NCI-H1694 (cell line): ENCODE measurements around the gene SAMD4A.
A peak's percentile ranks its signal among the peaks of the same experiment; 100 is the strongest.

Experiments used
- DNase-seq: peaks from one replicate; lab custom pipeline; 2025; lab: John Stamatoyannopoulos, UW

The SAMD4A gene

DNA sequence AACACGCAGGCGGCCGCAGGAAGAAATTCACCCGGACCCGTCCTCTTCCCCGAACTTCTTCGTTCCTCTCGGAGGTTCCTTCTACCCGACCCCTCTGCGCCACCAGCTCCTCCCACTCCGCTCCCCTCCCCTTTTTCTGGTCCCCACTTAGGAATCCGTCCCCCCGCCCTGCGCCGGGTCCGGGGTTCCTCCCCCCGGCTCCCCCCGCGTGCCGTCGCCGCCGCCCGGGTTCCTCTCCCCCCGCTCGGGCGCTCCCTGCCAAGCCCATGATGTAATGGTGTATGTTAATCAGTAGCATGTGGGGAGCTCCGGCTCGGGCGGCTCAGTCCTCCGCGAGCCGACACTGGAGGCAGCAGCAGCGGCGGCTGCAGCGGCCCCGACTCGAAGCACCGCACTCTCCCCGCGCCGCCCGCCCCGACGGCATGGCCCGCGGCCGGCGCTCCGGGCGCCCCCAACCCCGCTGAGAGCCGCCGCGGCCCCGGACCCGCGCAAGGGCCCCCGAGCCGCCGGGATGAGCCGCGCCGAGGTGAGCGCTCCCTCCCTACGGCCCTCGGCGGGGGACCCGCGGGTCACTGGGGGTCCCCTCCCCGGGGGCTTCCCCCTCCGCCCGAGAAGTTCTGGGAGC, 1.0 kb upstream of the SAMD4A start:
- DNase-seq: peak; percentile 8

DNA sequence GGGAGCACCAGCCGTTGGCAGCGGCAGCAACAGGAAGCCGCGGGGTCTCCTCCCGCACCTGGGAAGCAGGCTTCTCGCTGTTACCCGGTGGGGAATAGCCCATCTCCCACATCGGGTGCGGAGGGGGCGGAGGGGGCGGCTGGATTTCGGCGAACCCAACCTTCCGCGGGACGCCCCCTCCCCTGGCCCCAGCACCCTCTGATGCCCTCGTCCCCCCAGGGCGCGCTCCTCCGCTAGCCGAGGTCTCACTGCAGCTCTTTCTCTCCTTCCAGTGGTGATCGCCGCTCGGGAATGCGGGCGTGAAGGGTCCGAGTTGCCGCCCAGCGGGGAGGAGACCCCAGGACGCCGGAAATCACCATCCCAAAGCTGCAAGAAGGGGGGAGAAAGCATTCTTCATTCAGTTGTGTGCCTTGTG, 303 bp downstream of the SAMD4A start:
- DNase-seq: no peak

DNA sequence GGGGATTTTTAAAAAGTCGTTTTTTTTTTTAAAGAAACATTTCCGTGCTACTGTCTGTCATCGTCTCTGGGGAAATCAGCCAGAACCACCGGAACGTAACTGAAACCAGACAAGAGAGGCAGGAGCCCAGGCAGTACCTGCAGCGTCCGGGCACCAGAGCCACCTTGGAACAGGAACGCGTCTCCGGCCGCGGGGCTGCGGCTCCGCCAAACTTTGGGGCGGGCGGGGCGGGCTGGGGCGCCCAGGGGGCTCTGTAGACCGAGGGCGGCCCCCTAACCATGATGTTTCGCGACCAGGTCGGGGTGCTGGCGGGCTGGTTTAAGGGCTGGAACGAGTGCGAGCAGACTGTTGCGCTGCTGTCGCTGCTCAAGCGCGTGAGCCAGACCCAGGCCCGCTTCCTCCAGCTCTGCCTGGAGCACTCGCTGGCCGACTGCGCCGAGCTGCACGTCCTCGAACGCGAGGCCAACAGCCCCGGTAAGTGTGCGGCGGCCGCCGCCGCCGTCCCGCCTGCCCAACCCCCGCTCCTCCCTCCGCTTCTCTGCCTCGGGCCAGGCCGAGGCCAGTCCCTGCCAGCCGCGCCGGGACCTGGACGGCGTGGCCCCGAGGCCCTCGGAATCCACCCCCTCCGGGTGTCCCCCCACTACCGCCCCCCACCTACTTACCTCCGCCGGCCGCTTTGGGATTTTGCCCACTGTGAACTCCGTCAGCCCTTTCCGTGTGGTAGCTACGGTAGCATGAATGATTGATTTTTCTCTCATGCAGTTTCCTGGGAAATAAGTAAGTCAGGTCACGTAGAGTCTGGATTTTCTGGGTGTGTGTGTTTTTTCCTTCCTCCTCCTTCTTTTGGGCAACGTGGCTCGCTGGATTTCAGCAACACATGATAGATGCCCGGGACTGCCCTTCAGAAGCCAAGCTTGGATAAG, 972 bp downstream of the SAMD4A start:
- DNase-seq: peak; percentile 6

DNA sequence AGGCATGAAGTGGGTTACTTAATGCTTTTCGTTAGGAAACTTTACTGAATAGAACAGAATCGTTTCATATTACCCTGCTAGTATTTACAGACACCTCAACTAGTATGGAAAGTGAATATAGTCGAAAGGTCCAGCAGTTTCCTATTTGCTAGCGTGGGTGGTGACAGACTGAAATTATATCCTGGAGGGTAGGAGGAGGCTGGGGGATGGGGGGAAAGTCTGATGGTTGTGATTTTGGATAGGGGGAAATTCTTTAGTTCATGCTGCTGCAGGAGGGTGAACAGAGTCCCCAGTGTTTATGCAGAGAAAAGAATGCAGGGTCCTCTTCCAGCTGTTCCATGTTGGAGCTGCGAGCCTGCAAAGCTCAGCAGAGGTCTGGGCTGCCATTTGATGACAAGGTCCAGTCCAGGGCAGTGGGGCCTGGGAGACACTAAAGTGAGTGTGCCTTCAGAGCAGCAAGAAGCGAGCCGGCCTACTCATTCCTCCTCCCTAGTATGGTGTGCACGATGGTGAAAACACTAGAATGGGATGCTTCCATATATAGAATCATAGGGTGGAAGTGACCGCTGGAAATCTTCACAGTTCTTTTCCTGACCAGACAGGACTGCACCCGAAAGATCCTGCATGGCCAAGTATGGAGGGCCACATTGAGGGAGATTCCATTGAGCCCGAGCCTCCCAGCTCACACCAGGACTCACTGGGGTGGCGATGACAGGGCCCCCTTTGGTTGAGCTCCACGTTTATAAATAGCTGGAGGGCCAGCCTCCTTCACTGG, 2.1 kb downstream of the SAMD4A start:
- no peak for DNase-seq

DNA sequence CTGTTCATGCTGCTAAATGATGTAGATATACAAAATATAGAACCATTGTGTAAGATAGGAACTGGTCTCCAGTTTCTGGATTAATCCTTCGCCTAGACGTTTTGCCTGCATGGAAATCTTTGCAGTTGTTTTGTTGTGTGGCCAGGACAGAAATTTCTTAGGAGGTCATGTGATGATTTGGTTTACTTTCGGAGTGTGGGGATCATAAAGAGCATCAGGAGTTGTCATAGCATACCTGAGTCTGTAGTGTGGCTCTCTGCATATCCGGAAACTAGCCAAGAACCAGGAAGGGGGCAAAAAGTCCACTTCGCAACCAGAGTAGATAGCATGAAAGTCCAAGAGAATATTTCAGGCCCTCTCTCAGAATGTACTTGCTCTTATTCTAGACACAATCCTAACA, 3.1 kb downstream of the SAMD4A start:
- DNase-seq: no peak

DNA sequence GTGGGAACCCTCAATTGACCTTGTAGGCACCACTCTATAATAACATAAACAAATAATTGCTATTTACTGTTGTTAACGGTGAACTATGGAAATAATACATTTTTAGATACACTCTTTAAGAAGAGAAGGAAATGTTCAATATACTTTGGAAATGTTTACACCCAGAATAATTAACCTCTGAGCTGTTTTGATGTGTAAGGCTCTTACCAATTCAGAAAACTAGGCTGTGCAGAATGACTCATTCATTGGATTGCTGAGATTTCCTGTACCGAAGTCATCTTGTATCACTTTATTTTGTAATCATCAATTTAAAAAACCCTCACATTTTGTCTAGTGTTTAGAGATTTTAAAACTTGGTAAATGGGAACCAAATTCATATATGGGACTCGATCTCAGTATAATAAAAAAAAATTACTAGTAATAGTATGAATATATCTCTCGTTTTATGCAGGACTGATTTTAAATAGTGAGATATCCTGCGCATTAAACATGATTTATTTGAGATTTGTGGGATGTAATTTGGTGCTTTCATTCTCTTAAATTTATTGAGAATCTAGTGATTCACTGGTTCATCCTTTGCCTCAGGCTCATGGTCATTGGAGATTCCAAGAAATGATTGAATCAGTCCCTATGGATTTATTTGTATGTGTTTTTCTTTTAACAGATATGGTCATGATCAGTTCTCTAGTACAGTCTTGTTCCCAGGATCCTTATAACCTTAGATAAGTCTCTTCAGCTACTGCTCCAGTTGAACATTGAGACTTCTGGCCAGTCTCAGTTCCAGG, 3.9 kb downstream of the SAMD4A start:
- no peak for DNase-seq

DNA sequence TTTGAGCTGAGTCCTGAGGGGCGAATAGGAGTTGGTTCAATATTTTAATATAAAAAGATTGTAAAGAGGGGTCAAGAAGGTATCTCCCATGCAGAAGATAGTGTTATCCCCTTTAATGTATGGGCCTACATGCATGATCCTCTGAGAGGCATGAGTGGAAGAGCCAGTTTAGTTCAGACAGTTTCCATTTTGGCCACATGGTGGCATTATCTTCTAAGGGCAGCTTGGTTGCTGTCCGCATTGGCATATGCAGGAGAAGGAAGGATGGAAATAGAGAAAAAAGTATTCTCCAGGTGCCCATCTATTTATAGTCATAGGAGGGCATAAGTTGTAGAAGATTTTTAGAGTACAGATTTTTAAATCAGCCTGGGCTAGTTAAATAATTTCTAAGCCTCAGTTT, 5.4 kb downstream of the SAMD4A start:
- DNase-seq: peak; percentile 19

DNA sequence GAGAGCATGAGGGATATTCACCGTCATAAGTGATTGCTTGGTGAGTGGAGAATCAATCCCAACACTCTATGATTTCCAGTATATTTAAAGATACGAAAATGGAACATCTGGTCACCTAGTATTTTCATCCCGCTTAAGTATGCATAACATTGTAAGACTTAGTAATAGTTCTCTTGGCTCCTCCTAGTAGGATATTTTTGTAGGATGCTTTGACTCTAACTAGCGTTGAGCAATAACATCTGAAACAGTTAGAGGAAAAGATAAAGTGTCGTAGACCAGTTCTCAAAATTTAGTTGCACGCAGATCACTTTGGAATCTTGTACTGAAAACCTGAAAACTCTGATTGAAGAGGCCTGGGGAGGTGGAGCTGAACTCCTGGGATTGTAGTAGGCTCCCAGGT, 7.6 kb downstream of the SAMD4A start:
- DNase-seq: no peak

DNA sequence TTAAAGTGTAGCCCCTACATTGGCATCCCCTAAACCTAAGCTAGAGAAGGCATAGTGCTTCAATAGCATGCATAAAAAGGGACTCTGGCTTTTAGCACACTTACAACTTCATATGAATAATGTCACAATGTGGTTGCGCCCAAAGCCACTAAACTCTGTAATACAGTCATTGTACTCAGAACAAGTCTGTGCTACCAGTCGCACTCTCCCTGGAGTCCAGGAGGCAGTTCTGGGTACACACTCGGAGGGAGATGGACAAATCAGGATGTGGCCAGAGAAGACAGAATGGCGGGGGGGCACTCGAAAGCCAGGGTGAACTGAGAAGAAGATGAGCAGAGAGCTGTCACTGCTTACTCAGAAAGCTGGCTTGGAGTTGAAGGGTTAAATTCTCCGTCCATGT, 10.6 kb downstream of the SAMD4A start:
- no peak for DNase-seq

DNA sequence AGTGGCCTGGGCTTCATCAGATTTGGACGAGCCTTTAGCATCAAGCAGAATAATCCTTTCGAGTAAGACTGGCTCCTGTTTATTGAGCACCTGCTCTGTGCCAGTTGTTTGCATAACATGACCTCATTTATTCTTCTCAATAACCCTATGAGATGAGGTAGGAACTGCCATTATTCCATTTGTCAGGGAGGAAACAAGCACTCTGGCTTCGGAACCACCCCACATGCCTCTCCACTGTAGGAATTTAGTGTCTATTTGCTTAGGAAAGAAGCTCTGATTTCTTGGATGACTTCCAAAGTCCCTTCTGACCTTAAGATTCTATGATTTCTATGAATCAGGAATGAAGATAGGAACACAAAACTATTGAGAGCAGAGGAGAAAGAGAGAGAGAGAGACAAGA, 11.0 kb downstream of the SAMD4A start:
- DNase-seq: no peak

DNA sequence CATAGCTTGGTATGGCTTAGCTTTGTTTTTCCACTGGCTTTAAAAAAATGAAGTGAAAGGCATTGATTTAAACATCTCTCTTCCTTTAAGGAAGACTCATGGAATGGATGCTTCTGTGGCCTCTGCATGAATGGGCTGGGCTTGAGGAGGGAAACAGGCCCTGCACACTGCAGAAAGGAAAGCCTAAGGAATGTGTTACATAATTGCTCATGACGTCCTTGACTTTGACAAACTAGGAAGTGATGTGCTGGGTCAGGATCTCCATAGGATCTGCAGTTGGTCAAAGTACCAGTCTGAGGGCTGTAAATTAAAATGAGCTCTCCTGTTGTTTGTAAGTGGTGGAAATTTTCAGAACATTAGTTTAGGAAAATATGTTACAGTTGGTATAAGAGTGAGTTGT, 12.7 kb downstream of the SAMD4A start:
- DNase-seq: no peak

DNA sequence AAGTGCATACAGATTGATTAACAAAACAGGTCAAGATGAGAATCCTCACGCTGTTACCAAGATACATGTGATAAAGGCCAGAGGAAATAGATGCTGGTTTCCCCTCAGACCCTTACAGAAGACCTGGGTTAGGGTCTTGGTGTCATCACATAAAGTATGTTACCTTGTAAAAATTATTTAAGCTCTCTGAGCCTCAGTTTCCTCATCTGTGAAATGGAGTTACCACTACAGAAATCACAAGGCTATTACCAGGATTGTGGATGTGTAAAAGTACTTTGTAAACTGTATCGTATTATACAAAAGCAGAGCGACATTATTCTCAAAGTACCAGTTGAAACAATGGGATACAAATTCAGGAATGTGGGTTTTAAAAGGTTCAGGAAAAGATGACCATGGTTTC, 14.0 kb downstream of the SAMD4A start:
- DNase-seq: no peak

DNA sequence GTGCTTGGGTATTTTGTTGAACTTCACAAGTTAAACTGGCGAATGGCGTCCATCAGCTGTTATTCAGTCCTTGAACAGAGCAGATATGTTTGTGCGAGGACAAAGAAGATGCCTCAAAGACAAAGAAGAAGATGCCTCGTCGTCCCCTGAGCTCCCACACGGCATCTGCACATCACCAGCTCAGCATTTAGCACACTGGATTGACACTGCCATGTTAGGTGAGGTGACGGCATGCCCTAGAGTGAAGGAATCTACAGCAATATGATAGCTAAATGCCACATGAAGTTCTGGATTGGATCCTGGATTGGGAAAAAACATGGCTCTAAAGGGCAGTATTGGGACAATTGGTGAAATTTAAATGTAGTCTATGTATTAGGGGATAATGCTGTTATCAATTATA, 15.4 kb downstream of the SAMD4A start:
- DNase-seq: no peak

DNA sequence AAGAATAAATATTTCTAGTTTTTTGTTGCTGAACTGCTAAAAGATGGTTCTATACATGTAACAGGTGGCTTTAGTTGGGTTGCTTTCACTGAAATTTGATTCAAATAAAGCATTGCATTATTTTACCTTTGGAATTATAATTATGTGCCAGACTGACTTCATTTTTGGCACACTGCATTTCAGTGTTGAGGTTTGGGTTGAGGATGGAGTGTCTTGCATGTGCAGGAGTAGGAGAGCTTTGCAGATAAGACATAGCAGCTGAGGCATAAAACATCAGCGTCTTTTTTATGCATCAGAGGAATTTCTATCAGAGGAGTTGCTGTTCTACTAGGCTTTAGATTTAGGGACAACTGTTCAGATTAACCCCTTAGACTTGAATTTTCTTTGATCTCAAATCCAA, 17.2 kb downstream of the SAMD4A start:
- DNase-seq: no peak

DNA sequence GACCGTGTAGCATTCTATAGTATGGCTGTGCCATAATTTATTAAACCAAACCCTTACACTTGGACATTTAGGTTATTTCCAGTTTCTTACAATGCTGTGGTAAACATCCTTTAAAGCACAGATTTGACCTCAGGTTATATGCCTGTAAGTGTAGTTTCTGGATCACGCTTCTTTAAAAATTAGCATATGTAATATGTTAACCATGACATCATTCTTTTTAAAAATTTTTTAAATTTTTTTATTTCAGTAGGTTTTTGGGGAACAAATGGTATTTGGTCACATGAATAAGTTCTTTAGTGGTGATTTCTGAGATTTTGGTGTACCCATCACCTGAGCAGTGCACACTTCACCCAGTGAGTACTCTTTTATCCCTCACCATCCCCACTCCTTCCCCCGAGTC, 18.3 kb downstream of the SAMD4A start:
- no peak for DNase-seq

DNA sequence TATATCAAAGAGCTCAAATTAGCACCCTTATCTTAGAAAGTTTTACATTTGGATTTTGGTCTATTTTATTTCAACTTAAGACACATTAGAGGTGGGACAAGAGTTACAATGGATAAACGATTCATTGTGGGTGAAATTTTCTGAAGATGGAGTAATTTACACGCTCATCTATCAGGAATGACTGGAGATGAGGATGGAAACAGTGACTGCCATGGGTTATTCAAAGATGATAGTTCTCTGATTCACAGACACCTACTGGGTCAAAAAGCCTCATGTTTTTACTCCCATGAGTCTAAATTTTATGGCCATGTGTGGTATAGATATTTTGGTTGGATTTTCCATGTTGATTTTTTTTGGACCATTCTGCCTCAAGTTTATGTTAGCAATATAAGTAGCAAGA, 22.1 kb downstream of the SAMD4A start:
- DNase-seq: no peak

DNA sequence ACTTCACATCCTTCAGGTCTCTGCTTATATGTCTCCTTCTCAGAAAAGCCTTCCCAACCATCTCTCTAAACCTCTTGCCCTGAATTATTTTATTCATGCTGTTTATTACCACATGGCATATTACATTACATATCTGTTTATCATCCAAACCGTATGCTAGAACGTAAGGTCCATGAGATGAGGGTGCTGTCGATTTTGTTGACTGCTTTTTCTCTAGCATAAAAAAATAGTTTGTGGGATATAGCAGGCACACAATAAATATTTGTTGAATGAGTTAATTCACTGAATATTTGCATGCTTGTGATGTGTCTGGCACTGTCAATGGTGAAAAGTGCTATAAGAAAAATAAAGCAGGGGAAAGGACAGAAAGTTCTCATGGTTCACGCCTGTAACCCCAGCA, 22.9 kb downstream of the SAMD4A start:
- no peak for DNase-seq

DNA sequence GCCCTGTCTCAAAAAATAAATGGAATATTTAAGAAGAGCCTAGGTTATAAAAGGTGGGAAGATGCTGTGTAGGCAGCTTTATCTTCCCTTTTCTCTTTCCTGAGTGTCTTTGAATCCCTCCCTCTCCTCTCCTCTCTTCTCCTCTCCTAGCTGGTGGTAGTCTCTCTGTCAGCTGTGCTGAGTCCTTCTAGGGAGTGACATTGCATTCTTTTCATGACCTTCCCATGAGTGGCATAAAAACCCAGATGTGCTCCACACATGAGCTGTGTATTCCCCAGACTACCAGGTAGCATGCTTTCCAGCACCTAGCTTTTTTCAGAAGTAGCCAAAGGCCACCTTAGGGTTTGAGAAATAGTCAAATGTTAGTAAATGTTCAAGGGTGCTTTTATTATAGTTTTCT, 23.6 kb downstream of the SAMD4A start:
- no peak for DNase-seq

DNA sequence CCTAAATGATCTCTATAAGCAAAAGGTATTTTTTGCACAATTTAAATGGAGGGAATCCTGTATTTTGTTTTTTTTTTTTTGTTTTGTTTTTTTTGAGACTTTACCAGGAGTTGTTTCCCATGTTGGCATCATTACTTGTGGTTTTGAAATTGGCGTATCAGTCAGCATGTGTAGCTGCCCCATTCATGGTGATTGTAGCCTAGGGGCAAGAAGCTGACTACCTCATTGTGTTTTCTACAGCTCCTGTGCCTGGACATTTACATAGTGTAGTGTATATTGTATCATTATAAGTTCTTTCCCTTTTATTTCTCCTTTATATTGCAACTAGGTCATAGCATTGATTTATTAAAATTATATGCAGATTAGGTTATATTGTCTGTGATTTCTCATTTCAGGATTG, 24.5 kb downstream of the SAMD4A start:
- DNase-seq: no peak

DNA sequence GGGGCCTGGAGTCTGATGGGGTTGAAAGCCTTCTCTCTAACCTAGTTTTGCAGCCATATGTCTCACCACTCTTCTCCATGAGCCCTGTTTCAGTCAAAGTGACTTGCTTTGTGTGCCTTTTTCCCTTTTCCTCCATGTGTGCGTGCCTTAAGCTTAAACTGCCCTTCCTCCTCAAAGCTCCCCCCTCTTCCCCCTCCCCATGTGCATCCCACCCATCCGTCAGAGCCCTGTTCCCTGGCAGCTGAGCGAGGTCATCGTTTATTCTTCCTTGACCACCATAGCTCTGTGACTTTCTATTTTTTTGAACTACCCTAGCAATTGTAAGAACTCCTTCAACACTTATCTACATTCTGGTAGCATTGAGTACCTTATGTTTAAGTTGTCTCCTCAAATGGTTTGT, 24.9 kb downstream of the SAMD4A start:
- no peak for DNase-seq

DNA sequence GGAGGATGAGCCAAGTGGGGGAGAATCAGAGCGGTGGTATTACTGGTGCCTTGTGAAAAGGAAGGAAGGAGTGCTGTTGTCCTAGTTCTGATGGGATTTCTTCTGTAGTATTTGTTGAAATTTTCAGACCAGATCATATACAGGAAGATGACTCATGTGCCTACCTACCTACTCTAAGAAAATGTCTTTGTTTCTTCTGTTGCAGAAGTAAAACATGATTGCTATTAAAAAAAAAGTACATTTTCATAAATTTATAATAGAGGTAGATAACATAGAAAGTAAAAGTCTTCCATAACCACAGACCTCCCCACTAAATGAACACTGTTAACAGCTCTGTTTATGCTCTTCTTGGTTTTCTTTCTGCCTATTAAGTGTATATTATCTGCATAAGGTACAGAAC, 26.9 kb downstream of the SAMD4A start:
- no peak for DNase-seq

DNA sequence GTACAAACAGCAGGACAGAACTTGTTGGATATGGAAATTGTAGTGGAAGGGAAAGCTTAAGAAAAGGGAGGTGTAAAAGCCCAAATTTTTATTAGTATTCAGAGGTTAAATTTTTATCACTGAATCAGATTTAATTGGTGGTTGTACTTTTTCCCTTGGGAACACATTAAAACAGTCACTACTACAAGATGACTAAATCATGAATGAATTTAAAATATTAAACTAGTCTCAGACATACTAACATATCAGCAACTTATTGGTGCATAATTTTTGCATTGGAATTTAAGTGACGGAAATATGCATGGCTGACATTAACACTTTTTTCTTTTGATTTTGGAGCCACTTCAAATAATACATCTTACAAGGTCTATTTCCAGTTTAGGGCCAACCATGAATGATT, 27.6 kb downstream of the SAMD4A start:
- no peak for DNase-seq
